H1 (cell line): ENCODE data around the gene NEBL. TPM values are rescaled to one million over a fixed set of nuclear protein-coding genes. Genes with fewer than 3 reads are reported as not detected.

Source experiments
- CTCF ChIA-PET: fragments of 300-600 bp; sonication (Branson Sonifier 250); formaldehyde crosslinking; loops from one replicate; lab custom pipeline; 2021; ENCODE audit not compliant: partially characterized antibody; lab: Charles Lee
- POLR2A ChIA-PET: fragments of 300-600 bp; sonication (Branson Sonifier 250); formaldehyde crosslinking; loops from one replicate; lab custom pipeline; 2021; ENCODE audit warnings: inconsistent platforms; ENCODE audit not compliant: partially characterized antibody; lab: Charles Lee
- DNase-seq, 2 experiments: peaks; one replicate each; pipeline versions ENCODE4 v3.0.0 to v3.0.0-alpha.2; 2010 to 2022; ENCODE audit warnings: low spot score in 2 of 2, low read depth in 1 of 2, mixed read lengths in 1 of 2
- FAIRE-seq: peaks from 2 replicates; lab custom pipeline; 2011; peaks lifted over from hg19 to GRCh38; lab: Jason Lieb, UNC
- H2AFZ ChIP-seq: 2 replicates; pipeline ENCODE4 v1.8.1; 2012; ENCODE audit warnings: low read length, inconsistent platforms
- H2AK5ac ChIP-seq: 2 replicates; pipeline ENCODE4 v1.6.1; 2013; ENCODE audit warnings: low read depth, low read length
- H2BK120ac ChIP-seq: replicated peaks from 2 replicates; pipeline ENCODE3; 2013; ENCODE audit warnings: low read depth, low read length, inconsistent platforms
- H2BK12ac ChIP-seq: 2 replicates; pipeline ENCODE4 v1.6.1; 2013; ENCODE audit warnings: low read depth, low read length
- H2BK15ac ChIP-seq: 2 replicates; pipeline ENCODE4 v1.6.1; 2013; ENCODE audit warnings: low read length
- H2BK20ac ChIP-seq: 2 replicates; pipeline ENCODE4 v1.6.1; 2013; ENCODE audit warnings: low read length
- H2BK5ac ChIP-seq: 2 replicates; pipeline ENCODE4 v1.6.1; 2013; ENCODE audit warnings: low read depth, low read length
- H3K14ac ChIP-seq: 2 replicates; pipeline ENCODE4 v1.6.1; 2013; ENCODE audit warnings: inconsistent platforms; ENCODE audit not compliant: insufficient read length
- H3K18ac ChIP-seq: 2 replicates; pipeline ENCODE4 v1.6.1; 2013; ENCODE audit warnings: low read length; ENCODE audit errors: extremely low read depth
- H3K23ac ChIP-seq: 2 replicates; pipeline ENCODE4 v1.6.1; 2013; ENCODE audit warnings: inconsistent platforms; ENCODE audit not compliant: insufficient read length
- H3K23me2 ChIP-seq: 2 replicates; pipeline ENCODE4 v1.6.1; 2013; ENCODE audit warnings: low read depth, low read length
- H3K27ac ChIP-seq: 2 replicates; pipeline ENCODE4 v1.6.1; 2011; ENCODE audit warnings: low read depth, low read length, inconsistent platforms
- H3K27me3 ChIP-seq, 4 experiments: replicated peaks in 1 of 4; 1 replicate in 1 of 4; 2 replicates in 3 of 4; pipeline versions ENCODE4 v1.6.1 to v1.8.1; 2011 to 2013; ENCODE audit warnings: low read length in 3 of 4, mild to moderate bottlenecking in 3 of 4, inconsistent platforms in 2 of 4, mixed read lengths in 2 of 4, moderate library complexity in 1 of 4; ENCODE audit not compliant: control insufficient read depth in 3 of 4, insufficient read depth in 3 of 4; ENCODE audit errors: extremely low read depth in 1 of 4
- H3K36me3 ChIP-seq, 4 experiments: 2 replicates each; pipeline versions ENCODE4 v1.6.1 to v1.8.1; 2011 to 2013; ENCODE audit warnings: mild to moderate bottlenecking in 4 of 4, low read length in 3 of 4, moderate library complexity in 2 of 4, control low read depth in 1 of 4, inconsistent platforms in 1 of 4; ENCODE audit not compliant: insufficient read depth in 4 of 4, control insufficient read depth in 2 of 4
- H3K4ac ChIP-seq: replicated peaks from 2 replicates; pipeline ENCODE3; 2013; ENCODE audit warnings: low read length, low read depth, mixed read lengths, inconsistent platforms; ENCODE audit not compliant: insufficient read length
- H3K4me1 ChIP-seq, 4 experiments: replicated peaks in 1 of 4; 1 replicate in 1 of 4; 2 replicates in 3 of 4; pipeline versions ENCODE4 v1.6.1 to v1.8.1; 2011 to 2013; ENCODE audit warnings: low read length in 3 of 4, inconsistent platforms in 2 of 4, mixed read lengths in 1 of 4; ENCODE audit not compliant: insufficient read depth in 4 of 4, control insufficient read depth in 3 of 4
- H3K4me2 ChIP-seq, 2 experiments: 2 replicates each; pipeline versions ENCODE4 v1.6.1 to v1.8.1; 2011 to 2013; ENCODE audit warnings: low read depth in 2 of 2, low read length in 2 of 2, control low read depth in 1 of 2, inconsistent platforms in 1 of 2, mild to moderate bottlenecking in 1 of 2; ENCODE audit not compliant: insufficient read depth in 1 of 2
- H3K4me3 ChIP-seq, 4 experiments: fragments of 200-600, 300-600 bp in 1 of 4; sonication (generic), shearing (Covaris generic), sonication (Bioruptor Twin) in 1 of 4; 2 replicates each; pipeline versions ENCODE4 v1.5.1 to v1.8.1; 2011 to 2016; ENCODE audit warnings: low read length in 4 of 4, low read depth in 3 of 4, control low read depth in 2 of 4, inconsistent platforms in 2 of 4, mild to moderate bottlenecking in 2 of 4, mixed read lengths in 1 of 4, moderate library complexity in 1 of 4; ENCODE audit not compliant: insufficient read depth in 2 of 4; ENCODE audit errors: extremely low read depth in 1 of 4
- H3K56ac ChIP-seq: replicated peaks from 2 replicates; pipeline ENCODE3; 2013; ENCODE audit warnings: low read depth, mild to moderate bottlenecking, mixed read lengths, low read length, inconsistent platforms; ENCODE audit not compliant: insufficient read length
- H3K79me1 ChIP-seq: 2 replicates; pipeline ENCODE4 v1.6.1; 2013; ENCODE audit warnings: low read depth, low read length, control low read depth
- H3K79me2 ChIP-seq, 2 experiments: 2 replicates each; pipeline versions ENCODE4 v1.6.1 to v1.8.1; 2012 to 2013; ENCODE audit warnings: low read length in 2 of 2, mild to moderate bottlenecking in 2 of 2, inconsistent platforms in 1 of 2; ENCODE audit not compliant: insufficient read depth in 2 of 2, control insufficient read depth in 1 of 2
- H3K9ac ChIP-seq, 4 experiments: replicated peaks in 1 of 4; 1 replicate in 1 of 4; 2 replicates in 3 of 4; pipeline versions ENCODE4 v1.6.1 to v1.8.1; 2011 to 2013; ENCODE audit warnings: low read depth in 3 of 4, low read length in 3 of 4, control low read depth in 2 of 4, mild to moderate bottlenecking in 2 of 4, moderate library complexity in 2 of 4, inconsistent platforms in 1 of 4; ENCODE audit errors: extremely low read depth in 1 of 4
- H3K9me3 ChIP-seq, 2 experiments: 2 replicates each; pipeline versions ENCODE4 v1.6.1 to v1.8.1; 2012 to 2013; ENCODE audit warnings: mild to moderate bottlenecking in 2 of 2, moderate library complexity in 2 of 2, control low read depth in 1 of 2, inconsistent platforms in 1 of 2, low read depth in 1 of 2, low read length in 1 of 2, mixed read lengths in 1 of 2; ENCODE audit not compliant: insufficient read depth in 2 of 2
- H4K20me1 ChIP-seq, 2 experiments: replicated peaks in 1 of 2; 2 replicates each; pipeline versions ENCODE3 to v1.8.1; 2011 to 2013; ENCODE audit warnings: inconsistent platforms in 2 of 2, low read length in 2 of 2, mild to moderate bottlenecking in 1 of 2; ENCODE audit not compliant: insufficient read depth in 2 of 2, control insufficient read depth in 1 of 2
- H4K5ac ChIP-seq: 2 replicates; pipeline ENCODE4 v1.6.1; 2013; ENCODE audit warnings: low read length, low read depth, mixed read lengths, inconsistent platforms; ENCODE audit not compliant: insufficient read length
- H4K8ac ChIP-seq: 2 replicates; pipeline ENCODE4 v1.8.0; 2013; ENCODE audit warnings: mild to moderate bottlenecking, moderate library complexity, low read length, inconsistent platforms; ENCODE audit not compliant: insufficient read depth; ENCODE audit errors: extremely low read depth
- H4K91ac ChIP-seq: replicated peaks from 2 replicates; pipeline ENCODE3; 2013; ENCODE audit warnings: low read length, mixed read lengths, inconsistent platforms; ENCODE audit not compliant: insufficient read length
- JUND ChIP-seq: IDR thresholded peaks from 2 replicates; pipeline ENCODE4 v1.6.1; 2011; ENCODE audit warnings: mild to moderate bottlenecking, improper control_type of control experiment, low read length
- TAF7 ChIP-seq: optimal IDR thresholded peaks from 2 replicates; pipeline ENCODE3; 2011; ENCODE audit warnings: low read depth, mild to moderate bottlenecking, inconsistent platforms, low read length, moderate library complexity, borderline replicate concordance
- WGBS, 2 experiments: shearing (Covaris generic) in 1 of 2; methylation state at CpG; one replicate each; pipeline versions ENCODE4 v1.1.6 to v1.1.7; 2013 to 2015; ENCODE audit warnings: low lambda C conversion rate in 2 of 2, mixed read lengths in 2 of 2, inconsistent platforms in 1 of 2, low coverage in 1 of 2, missing lambda C conversion rate in 1 of 2; ENCODE audit not compliant: insufficient replicate concordance in 2 of 2, insufficient coverage in 1 of 2, insufficient read length in 1 of 2; ENCODE audit errors: extremely low coverage in 1 of 2, missing lambda C conversion rate in 1 of 2; 5-methylcytosine and 5-hydroxymethylcytosine counted together
- polyA plus RNA-seq, 7 experiments: library from polyadenylated mRNA; depleted of rRNA in 3 of 7; stranded (reverse) in 5 of 7; unstranded in 2 of 7; fragments of >200 nt in 5 of 7; fragments of 200-250 nt in 2 of 7; gene quantifications; 1 replicate in 5 of 7; 2 replicates in 1 of 7; 4 replicates in 1 of 7; pipeline versions ENCODE4 v1.2.1 to v1.2.3, GENCODE V29; 2011 to 2013; ENCODE audit warnings: missing spikeins in 2 of 7, mixed read lengths in 2 of 7
- total RNA-seq: library from RNA; stranded (reverse); fragmentation: NEBNext Ultra II Directional; extraction: Animal tissue kit (Norgen Biotek cat#: 25700); gene quantifications from 2 replicates; pipeline ENCODE4 v1.2.1, GENCODE V29; 2021

NEBL gene
- total and polyA plus RNA-seq, 2 of the 8 experiments (the other 6 are each of a cell fraction or from before 2014, with no cell fraction given) = 7.5 to 10.5 TPM

- Histone ChIP-seq H3K79me1 (no peaks in the 10 kb centered on the region), H4K20me1 (no peaks in the 10 kb centered on the region), H3K27me3 (no peaks in the 10 kb centered on the region), H2BK20ac (no peak overlapping the region), H3K9me3 (no peaks in the 10 kb centered on the region), H3K18ac (no peak overlapping the region), H2AK5ac (no peak overlapping the region), H3K4me2 (no peak overlapping the region), H4K8ac (no peak overlapping the region), H2AFZ (no peak overlapping the region), H3K23ac (no peak overlapping the region), H3K4me1 (no peaks in the 10 kb centered on the region), H3K56ac (no peak overlapping the region), H2BK15ac (no peak overlapping the region), H3K4ac (no peak overlapping the region), H3K14ac (no peak overlapping the region), H2BK5ac (no peak overlapping the region), H3K27ac (no peak overlapping the region), H2BK12ac (no peak overlapping the region), H3K79me2 (no peaks in the 10 kb centered on the region), H2BK120ac (no peak overlapping the region), H3K23me2 (no peaks in the 10 kb centered on the region), H3K9ac (no peak overlapping the region), H3K36me3 (no peaks in the 10 kb centered on the region), H4K5ac (no peak overlapping the region), H3K4me3 (no peak overlapping the region), H4K91ac (no peak overlapping the region)
- WGBS, 2 experiments = 81% methylated on average over 7 of the region's 7 CpGs; no CpG with 5 or more reads in 1 of the 2 experiments
- no peak for TF ChIP-seq TAF7
- TF ChIP-seq JUND = no peak
- FAIRE-seq = no peak
- no peak for DNase-seq
- ChIA-PET CTCF (no interaction called here), POLR2A (no interaction called here)
Observed at GRCh38 chr10:20778008-20778757, 118.9 kb downstream of the NEBL start.
